GM18511 (cell line): Measurements from ENCODE around the gene PMP22.

ENCODE experiments used
- ATAC-seq: cut with Tn5 transposase; IDR thresholded peaks from one replicate; pipeline ENCODE4 v1.9.1; 2021; ENCODE audit warnings: mild to moderate bottlenecking, moderate library complexity; ENCODE audit not compliant: unreplicated experiment

PMP22 gene

GRCh38 chr17:15278380-15278779 lies 13.3 kb upstream of the PMP22 start:
- no peak for ATAC-seq

- no peak for ATAC-seq
Observed at GRCh38 chr17:15274017-15274416, 8.9 kb upstream of the PMP22 start.

- no peak for ATAC-seq
Observed at GRCh38 chr17:15273141-15273793, 8.1 kb upstream of the PMP22 start.

GRCh38 chr17:15271741-15272140 lies 6.6 kb upstream of the PMP22 start:
- ATAC-seq, result no peak

GRCh38 chr17:15270628-15271381 lies 5.7 kb upstream of the PMP22 start:
- no peak for ATAC-seq

GRCh38 chr17:15269780-15270089 lies 4.6 kb upstream of the PMP22 start:
- ATAC-seq, result no peak

- no peak for ATAC-seq
Observed at GRCh38 chr17:15269087-15269779, 4.1 kb upstream of the PMP22 start.

- ATAC-seq, result no peak
Observed at GRCh38 chr17:15268461-15268860, 3.3 kb upstream of the PMP22 start.

GRCh38 chr17:15267996-15268395 lies 2.9 kb upstream of the PMP22 start:
- ATAC-seq, result no peak

- no peak for ATAC-seq
Observed at GRCh38 chr17:15266325-15267125, 1.4 kb upstream of the PMP22 start.

GRCh38 chr17:15264542-15264941 lies 584 bp downstream of the PMP22 start:
- ATAC-seq, result no peak

- ATAC-seq, result no peak
Observed at GRCh38 chr17:15263680-15264079, 1.4 kb downstream of the PMP22 start.

GRCh38 chr17:15263206-15263579 lies 1.9 kb downstream of the PMP22 start:
- no peak for ATAC-seq

- ATAC-seq, result no peak
Observed at GRCh38 chr17:15262291-15263205, 2.6 kb downstream of the PMP22 start.

- ATAC-seq, result no peak
Observed at GRCh38 chr17:15261802-15262290, 3.3 kb downstream of the PMP22 start.

- no peak for ATAC-seq
Observed at GRCh38 chr17:15261258-15261801, 3.8 kb downstream of the PMP22 start.

- ATAC-seq, result no peak
Observed at GRCh38 chr17:15260376-15261257, 4.5 kb downstream of the PMP22 start.

GRCh38 chr17:15257796-15258512 lies 7.2 kb downstream of the PMP22 start:
- no peak for ATAC-seq
